Measurements from ENCODE around the gene SFT2D3.

SFT2D3 gene

GRCh38 chr2:127718271-127718670, 17.0 kb downstream of the SFT2D3 start:
- H3K9ac ChIP-seq (ENCODE audit: low read length), result no peak overlapping the region
- H3K79me1 ChIP-seq (ENCODE audit: low read length), result peaks cover 1% of the 10 kb centered on the region
- no peak overlapping the region for H2BK5ac ChIP-seq (ENCODE audit: low read length)
- no peaks in the 10 kb centered on the region for H3K4me1 ChIP-seq (ENCODE audit: control insufficient read depth, low read depth, low read length)
- H2BK15ac ChIP-seq (replicated peaks; ENCODE audit: low read depth), result no peak overlapping the region
- no peak overlapping the region for H3K27ac ChIP-seq (ENCODE audit: low read depth, low read length)
- H3K56ac ChIP-seq (ENCODE audit: low read length), result no peak overlapping the region
- H3K4ac ChIP-seq (ENCODE audit: low read depth, low read length), result no peak overlapping the region
- H2BK120ac ChIP-seq (ENCODE audit: low read depth, low read length), result no peak overlapping the region
- H4K8ac ChIP-seq (ENCODE audit: low read depth, low read length), result no peak overlapping the region
- H2AK5ac ChIP-seq (ENCODE audit: low read length), result no peak overlapping the region
- no peak overlapping the region for H4K5ac ChIP-seq (ENCODE audit: low read length)
- peaks cover 8% of the 10 kb centered on the region for H3K36me3 ChIP-seq (ENCODE audit: control insufficient read depth, insufficient read depth, low read length)
- no peaks in the 10 kb centered on the region for H3K79me2 ChIP-seq (ENCODE audit: control insufficient read depth, insufficient read depth, low read length)
- no peak overlapping the region for H3K23ac ChIP-seq (ENCODE audit: low read length)
- no peaks in the 10 kb centered on the region for H3K27me3 ChIP-seq (ENCODE audit: insufficient read depth, low read length, poor library complexity)
- H3K4me2 ChIP-seq (ENCODE audit: low read length), result no peak overlapping the region
- WGBS (ENCODE audit: extremely low coverage, insufficient coverage, low lambda C conversion rate), result no CpG with 5 or more reads among the region's 4 CpGs
- DNase-seq, result no peak
- no peak overlapping the region for H3K4me3 ChIP-seq (ENCODE audit: low read length)
- H3K18ac ChIP-seq (ENCODE audit: low read length), result no peak overlapping the region

GRCh38 chr2:127719301-127720218, 18.3 kb downstream of the SFT2D3 start:
- H2AK5ac ChIP-seq (ENCODE audit: low read length), result no peak overlapping the region
- no peak overlapping the region for H3K56ac ChIP-seq (ENCODE audit: low read length)
- no peak overlapping the region for H2BK120ac ChIP-seq (ENCODE audit: low read depth, low read length)
- H3K4me2 ChIP-seq (ENCODE audit: low read length), result no peak overlapping the region
- no peak overlapping the region for H4K5ac ChIP-seq (ENCODE audit: low read length)
- H4K8ac ChIP-seq (ENCODE audit: low read depth, low read length), result no peak overlapping the region
- H3K27me3 ChIP-seq (ENCODE audit: insufficient read depth, low read length, poor library complexity), result no peaks in the 10 kb centered on the region
- H3K9ac ChIP-seq (ENCODE audit: low read length), result no peak overlapping the region
- no peaks in the 10 kb centered on the region for H3K4me1 ChIP-seq (ENCODE audit: control insufficient read depth, low read depth, low read length)
- no peak overlapping the region for H2BK15ac ChIP-seq (replicated peaks; ENCODE audit: low read depth)
- no peak overlapping the region for H2BK5ac ChIP-seq (ENCODE audit: low read length)
- no CpG with 5 or more reads among the region's 13 CpGs for WGBS (ENCODE audit: extremely low coverage, insufficient coverage, low lambda C conversion rate)
- no peak overlapping the region for H3K18ac ChIP-seq (ENCODE audit: low read length)
- H3K23ac ChIP-seq (ENCODE audit: low read length), result no peak overlapping the region
- no peak for DNase-seq
- H3K4me3 ChIP-seq (ENCODE audit: low read length), result no peak overlapping the region
- no peak overlapping the region for H3K27ac ChIP-seq (ENCODE audit: low read depth, low read length)
- no peaks in the 10 kb centered on the region for H3K79me1 ChIP-seq (ENCODE audit: low read length)
- H3K36me3 ChIP-seq (ENCODE audit: control insufficient read depth, insufficient read depth, low read length), result peaks cover 5% of the 10 kb centered on the region
- no peaks in the 10 kb centered on the region for H3K79me2 ChIP-seq (ENCODE audit: control insufficient read depth, insufficient read depth, low read length)
- no peak overlapping the region for H3K4ac ChIP-seq (ENCODE audit: low read depth, low read length)

DNA sequence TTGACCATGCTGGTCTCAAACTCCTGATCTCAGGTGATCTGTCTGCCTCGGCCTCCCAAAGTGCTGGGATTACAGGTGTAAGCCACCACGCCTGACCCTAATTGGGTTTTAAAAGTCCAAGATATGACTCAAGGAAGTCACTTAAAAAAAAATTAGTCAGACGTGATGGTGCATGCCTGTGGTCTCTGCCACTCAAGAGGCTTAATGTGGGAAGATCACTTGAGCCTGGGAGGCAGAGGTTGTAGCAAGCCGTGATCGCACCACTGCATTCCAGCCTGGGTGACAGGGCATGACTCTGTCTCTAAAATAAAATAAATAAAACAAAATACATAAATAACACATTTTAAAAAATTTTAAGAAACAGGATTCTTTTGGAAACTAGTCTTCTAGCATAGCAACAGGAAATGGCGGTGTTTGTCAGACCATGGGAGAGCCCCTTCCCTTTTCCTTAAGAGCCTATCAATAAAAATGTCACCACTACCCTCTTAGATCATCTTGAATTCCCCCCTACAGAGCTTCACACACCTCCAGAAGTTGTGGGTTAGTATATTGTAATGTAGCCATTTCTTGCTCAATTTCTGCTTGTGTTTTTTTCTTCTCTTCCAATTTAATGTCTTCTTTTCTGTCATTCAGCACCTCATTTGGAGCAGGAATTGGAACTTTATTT, 20.1 kb downstream of the SFT2D3 start:
- Histone ChIP-seq H2AK5ac (ENCODE audit: low read length) (no peak overlapping the region), H3K4me1 (ENCODE audit: control insufficient read depth, low read depth, low read length) (no peaks in the 10 kb centered on the region), H2BK5ac (ENCODE audit: low read length) (no peak overlapping the region), H3K27ac (ENCODE audit: low read depth, low read length) (no peak overlapping the region), H3K36me3 (ENCODE audit: control insufficient read depth, insufficient read depth, low read length) (peaks cover 1% of the 10 kb centered on the region), H3K79me1 (ENCODE audit: low read length) (no peaks in the 10 kb centered on the region), H2BK120ac (ENCODE audit: low read depth, low read length) (no peak overlapping the region), H3K27me3 (ENCODE audit: insufficient read depth, low read length, poor library complexity) (no peaks in the 10 kb centered on the region), H3K4me2 (ENCODE audit: low read length) (no peak overlapping the region), H4K5ac (ENCODE audit: low read length) (no peak overlapping the region), H3K18ac (ENCODE audit: low read length) (no peak overlapping the region), H3K23ac (ENCODE audit: low read length) (no peak overlapping the region), H3K4me3 (ENCODE audit: low read length) (no peak overlapping the region), H4K8ac (ENCODE audit: low read depth, low read length) (no peak overlapping the region), H3K79me2 (ENCODE audit: control insufficient read depth, insufficient read depth, low read length) (no peaks in the 10 kb centered on the region), H2BK15ac (replicated peaks; ENCODE audit: low read depth) (no peak overlapping the region), H3K4ac (ENCODE audit: low read depth, low read length) (no peak overlapping the region), H3K9ac (ENCODE audit: low read length) (no peak overlapping the region), H3K56ac (ENCODE audit: low read length) (no peak overlapping the region)
- no peak for DNase-seq
- no CpG with 5 or more reads among the region's 6 CpGs for WGBS (ENCODE audit: extremely low coverage, insufficient coverage, low lambda C conversion rate)

GRCh38 chr2:127721978-127722355, 20.7 kb downstream of the SFT2D3 start:
- H3K4me3 ChIP-seq (ENCODE audit: low read length), result no peak overlapping the region
- no peak overlapping the region for H3K4ac ChIP-seq (ENCODE audit: low read depth, low read length)
- H3K23ac ChIP-seq (ENCODE audit: low read length), result no peak overlapping the region
- H3K9ac ChIP-seq (ENCODE audit: low read length), result no peak overlapping the region
- H3K4me2 ChIP-seq (ENCODE audit: low read length), result no peak overlapping the region
- no peaks in the 10 kb centered on the region for H3K27me3 ChIP-seq (ENCODE audit: insufficient read depth, low read length, poor library complexity)
- no peak overlapping the region for H3K27ac ChIP-seq (ENCODE audit: low read depth, low read length)
- no peak overlapping the region for H2BK120ac ChIP-seq (ENCODE audit: low read depth, low read length)
- no peak overlapping the region for H4K8ac ChIP-seq (ENCODE audit: low read depth, low read length)
- H3K56ac ChIP-seq (ENCODE audit: low read length), result no peak overlapping the region
- H3K79me1 ChIP-seq (ENCODE audit: low read length), result no peaks in the 10 kb centered on the region
- no peaks in the 10 kb centered on the region for H3K4me1 ChIP-seq (ENCODE audit: control insufficient read depth, low read depth, low read length)
- no peaks in the 10 kb centered on the region for H3K36me3 ChIP-seq (ENCODE audit: control insufficient read depth, insufficient read depth, low read length)
- H4K5ac ChIP-seq (ENCODE audit: low read length), result no peak overlapping the region
- no peak overlapping the region for H2BK5ac ChIP-seq (ENCODE audit: low read length)
- no CpG with 5 or more reads among the region's 2 CpGs for WGBS (ENCODE audit: extremely low coverage, insufficient coverage, low lambda C conversion rate)
- H3K79me2 ChIP-seq (ENCODE audit: control insufficient read depth, insufficient read depth, low read length), result no peaks in the 10 kb centered on the region
- H2AK5ac ChIP-seq (ENCODE audit: low read length), result no peak overlapping the region
- H2BK15ac ChIP-seq (replicated peaks; ENCODE audit: low read depth), result no peak overlapping the region
- no peak for DNase-seq
- no peak overlapping the region for H3K18ac ChIP-seq (ENCODE audit: low read length)

DNA sequence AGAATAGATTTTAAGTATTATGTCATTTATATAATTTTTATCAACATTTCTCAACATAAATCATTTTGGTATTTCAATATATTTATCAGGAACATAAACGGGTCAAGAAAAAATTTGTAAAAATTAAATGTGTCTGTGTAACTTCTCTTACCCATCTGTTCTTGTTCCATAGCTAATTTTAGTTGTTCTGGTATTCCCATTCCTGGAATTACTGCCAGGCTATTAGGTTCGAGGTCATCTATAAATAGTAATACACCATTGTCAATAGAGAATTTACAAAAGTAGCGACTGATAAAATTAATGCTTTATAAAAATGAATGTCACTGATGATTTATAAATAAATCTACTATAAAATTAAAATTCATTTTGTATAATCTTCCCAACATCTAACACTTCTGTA, 21.5 kb downstream of the SFT2D3 start:
- Histone ChIP-seq H3K4me2 (ENCODE audit: low read length) (no peak overlapping the region), H2BK5ac (ENCODE audit: low read length) (no peak overlapping the region), H3K9ac (ENCODE audit: low read length) (no peak overlapping the region), H3K79me1 (ENCODE audit: low read length) (no peaks in the 10 kb centered on the region), H3K23ac (ENCODE audit: low read length) (no peak overlapping the region), H3K36me3 (ENCODE audit: control insufficient read depth, insufficient read depth, low read length) (no peaks in the 10 kb centered on the region), H3K4me1 (ENCODE audit: control insufficient read depth, low read depth, low read length) (no peaks in the 10 kb centered on the region), H4K8ac (ENCODE audit: low read depth, low read length) (no peak overlapping the region), H3K4me3 (ENCODE audit: low read length) (no peak overlapping the region), H2BK15ac (replicated peaks; ENCODE audit: low read depth) (no peak overlapping the region), H3K4ac (ENCODE audit: low read depth, low read length) (no peak overlapping the region), H3K79me2 (ENCODE audit: control insufficient read depth, insufficient read depth, low read length) (no peaks in the 10 kb centered on the region), H3K27ac (ENCODE audit: low read depth, low read length) (no peak overlapping the region), H2BK120ac (ENCODE audit: low read depth, low read length) (no peak overlapping the region), H3K18ac (ENCODE audit: low read length) (no peak overlapping the region), H4K5ac (ENCODE audit: low read length) (no peak overlapping the region), H3K56ac (ENCODE audit: low read length) (no peak overlapping the region), H3K27me3 (ENCODE audit: insufficient read depth, low read length, poor library complexity) (no peaks in the 10 kb centered on the region), H2AK5ac (ENCODE audit: low read length) (no peak overlapping the region)
- DNase-seq, result no peak
- no CpG with 5 or more reads among the region's 3 CpGs for WGBS (ENCODE audit: extremely low coverage, insufficient coverage, low lambda C conversion rate)

Measured in mesendoderm (in vitro differentiated cells).